Esophagus muscularis mucosa (tissue), 4 donors: Measurements from ENCODE around the gene TMEM175. TPM values are rescaled to one million over a fixed set of nuclear protein-coding genes. Genes with fewer than 3 reads are reported as not detected.

Experiments used
- DNase-seq: peaks from one replicate; pipeline ENCODE4 v3.0.0-alpha.2; 2017; ENCODE audit errors: extremely low spot score
- H3K27ac ChIP-seq, 4 donors: fragments of 200-600 bp; sonication (generic); replicated peaks in 1 of 4; 1 replicate in 3 of 4; 2 replicates in 1 of 4; pipeline ENCODE4 v1.5.1; 2016 to 2019; ENCODE audit warnings: mild to moderate bottlenecking in 1 of 4
- H3K27me3 ChIP-seq, 4 donors: fragments of 200-600 bp; sonication (generic); one replicate each; pipeline versions ENCODE4 v1.5.1 to v1.6.0; 2016 to 2019
- H3K36me3 ChIP-seq, 4 donors: fragments of 200-600 bp; sonication (generic); one replicate each; pipeline ENCODE4 v1.5.1; 2016 to 2019
- H3K4me1 ChIP-seq, 4 donors: fragments of 200-600 bp; sonication (generic); one replicate each; pipeline ENCODE4 v1.5.1; 2016 to 2019
- H3K4me3 ChIP-seq, 4 donors: fragments of 200-600 bp; sonication (generic); 1 replicate in 2 of 4; 2 replicates in 2 of 4; pipeline ENCODE4 v1.5.1; 2016 to 2019; ENCODE audit warnings: mild to moderate bottlenecking in 4 of 4, moderate library complexity in 1 of 4
- H3K9me3 ChIP-seq, 4 donors: fragments of 200-600 bp; sonication (generic); 1 replicate in 3 of 4; 2 replicates in 1 of 4; pipeline ENCODE4 v1.5.1; 2016 to 2019
- EP300 ChIP-seq: sonication (generic); formaldehyde crosslinking; IDR thresholded peaks from one replicate; pipeline ENCODE4 v1.6.1; 2017; ENCODE audit warnings: antibody characterized with exemption
- POLR2A ChIP-seq: fragments of 450-650 bp; IDR thresholded peaks from one replicate; pipeline ENCODE4 v1.6.1; 2017; ENCODE audit warnings: antibody characterized with exemption, moderate library complexity, mild to moderate bottlenecking, low read depth
- POLR2AphosphoS5 ChIP-seq, 2 donors: sonication (generic); formaldehyde crosslinking; IDR thresholded peaks; one replicate each; pipeline ENCODE4 v1.6.1; 2017; ENCODE audit warnings: antibody characterized with exemption in 2 of 2
- WGBS: methylation state at CpG from one replicate; pipeline ENCODE4 v1.1.5; 2018; 5-methylcytosine and 5-hydroxymethylcytosine counted together
- intact Hi-C: fragments of 100-400 bp; cut with DNase I; formaldehyde crosslinking; loops from one replicate; pipeline ENCODE4 v1.15.1; 2023
- total RNA-seq, 4 donors: library from RNA; depleted of rRNA; stranded (reverse); fragments of >200 nt; gene quantifications; one replicate each; pipeline versions ENCODE4 v1.1.0 to v1.2.1, GENCODE V29; 2016
- TF ChIP-seq, protein P1 (sequence below), 3 experiments: fragments of 200-600 bp in 2 of 3; fragments of 450-650 bp in 1 of 3; sonication (generic) in 2 of 3; IDR thresholded peaks; one replicate each; pipeline ENCODE4 v1.5.1; 2017 to 2019; ENCODE audit warnings: antibody characterized with exemption in 3 of 3, mild to moderate bottlenecking in 2 of 3, moderate library complexity in 1 of 3

The TMEM175 gene
- total RNA-seq, 4 donors from 2014 or later, result 17.6 to 39.5 (median 20.0) TPM

DNA sequence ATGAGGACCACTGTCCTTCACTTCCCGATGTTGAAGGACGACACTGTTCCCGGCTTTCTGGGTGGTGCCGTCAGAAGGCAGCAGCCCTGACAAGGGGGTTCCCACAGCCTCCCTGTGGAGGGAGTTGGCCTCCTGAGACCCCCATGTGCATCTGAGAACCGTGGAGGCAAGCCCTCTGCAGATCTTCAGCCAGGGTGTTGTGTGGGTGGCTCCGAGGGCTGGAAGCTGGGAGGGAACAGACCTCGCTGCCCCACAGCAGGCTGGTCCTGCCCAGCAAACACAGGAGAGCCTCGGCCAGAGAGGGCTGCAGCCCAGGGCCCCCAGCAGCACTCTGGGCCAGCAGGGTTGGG lies 24.9 kb downstream of the TMEM175 start:
- H3K27ac ChIP-seq, result no peak overlapping the region
- no peak for DNase-seq
- WGBS, result 80% methylated on average over 8 of the region's 8 CpGs

DNA sequence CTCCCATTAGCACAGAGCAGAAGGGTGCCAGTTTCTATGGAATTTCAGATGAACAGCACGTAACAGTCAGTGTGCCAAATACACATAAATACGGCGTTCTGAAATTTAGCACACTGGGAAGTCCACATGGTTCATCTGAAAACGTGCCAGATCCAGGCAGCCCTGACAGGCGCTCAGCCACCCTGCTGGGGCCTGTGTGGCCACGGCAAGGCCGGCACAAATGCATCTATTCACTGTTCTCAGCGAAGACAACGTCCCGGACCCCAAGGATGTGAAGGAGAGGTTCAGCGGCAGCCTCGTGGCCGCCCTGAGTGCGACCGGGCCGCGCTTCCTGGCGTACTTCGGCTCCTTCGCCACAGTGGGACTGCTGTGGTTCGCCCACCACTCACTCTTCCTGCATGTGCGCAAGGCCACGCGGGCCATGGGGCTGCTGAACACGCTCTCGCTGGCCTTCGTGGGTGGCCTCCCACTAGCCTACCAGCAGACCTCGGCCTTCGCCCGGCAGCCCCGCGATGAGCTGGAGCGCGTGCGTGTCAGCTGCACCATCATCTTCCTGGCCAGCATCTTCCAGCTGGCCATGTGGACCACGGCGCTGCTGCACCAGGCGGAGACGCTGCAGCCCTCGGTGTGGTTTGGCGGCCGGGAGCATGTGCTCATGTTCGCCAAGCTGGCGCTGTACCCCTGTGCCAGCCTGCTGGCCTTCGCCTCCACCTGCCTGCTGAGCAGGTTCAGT lies 25.5 kb downstream of the TMEM175 start:
- intact Hi-C loops, result no loop called here
- peaks cover 13 to 98% (median 82%) of the 10 kb centered on the region in 4 donors for H3K36me3 ChIP-seq

More for the DNA sequence above, 24.9 kb downstream of the TMEM175 start:
- H3K4me3 ChIP-seq, result no peak overlapping the region
- peaks cover 12 to 96% (median 78%) of the 10 kb centered on the region in 4 donors for H3K36me3 ChIP-seq
- TF ChIP-seq POLR2AphosphoS5 (IDR thresholded peaks at IDR 0.05), result no peak
- TF ChIP-seq, protein P1, sequence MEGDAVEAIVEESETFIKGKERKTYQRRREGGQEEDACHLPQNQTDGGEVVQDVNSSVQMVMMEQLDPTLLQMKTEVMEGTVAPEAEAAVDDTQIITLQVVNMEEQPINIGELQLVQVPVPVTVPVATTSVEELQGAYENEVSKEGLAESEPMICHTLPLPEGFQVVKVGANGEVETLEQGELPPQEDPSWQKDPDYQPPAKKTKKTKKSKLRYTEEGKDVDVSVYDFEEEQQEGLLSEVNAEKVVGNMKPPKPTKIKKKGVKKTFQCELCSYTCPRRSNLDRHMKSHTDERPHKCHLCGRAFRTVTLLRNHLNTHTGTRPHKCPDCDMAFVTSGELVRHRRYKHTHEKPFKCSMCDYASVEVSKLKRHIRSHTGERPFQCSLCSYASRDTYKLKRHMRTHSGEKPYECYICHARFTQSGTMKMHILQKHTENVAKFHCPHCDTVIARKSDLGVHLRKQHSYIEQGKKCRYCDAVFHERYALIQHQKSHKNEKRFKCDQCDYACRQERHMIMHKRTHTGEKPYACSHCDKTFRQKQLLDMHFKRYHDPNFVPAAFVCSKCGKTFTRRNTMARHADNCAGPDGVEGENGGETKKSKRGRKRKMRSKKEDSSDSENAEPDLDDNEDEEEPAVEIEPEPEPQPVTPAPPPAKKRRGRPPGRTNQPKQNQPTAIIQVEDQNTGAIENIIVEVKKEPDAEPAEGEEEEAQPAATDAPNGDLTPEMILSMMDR (IDR thresholded peaks at IDR 0.05), result no peak
- TF ChIP-seq POLR2A, result no peak
- no peak for TF ChIP-seq EP300
- no peaks in the 10 kb centered on the region for H3K9me3 ChIP-seq
- intact Hi-C loops, result no loop called here
- H3K4me1 ChIP-seq, result no peaks in the 10 kb centered on the region
- no peaks in the 10 kb centered on the region for H3K27me3 ChIP-seq

DNA sequence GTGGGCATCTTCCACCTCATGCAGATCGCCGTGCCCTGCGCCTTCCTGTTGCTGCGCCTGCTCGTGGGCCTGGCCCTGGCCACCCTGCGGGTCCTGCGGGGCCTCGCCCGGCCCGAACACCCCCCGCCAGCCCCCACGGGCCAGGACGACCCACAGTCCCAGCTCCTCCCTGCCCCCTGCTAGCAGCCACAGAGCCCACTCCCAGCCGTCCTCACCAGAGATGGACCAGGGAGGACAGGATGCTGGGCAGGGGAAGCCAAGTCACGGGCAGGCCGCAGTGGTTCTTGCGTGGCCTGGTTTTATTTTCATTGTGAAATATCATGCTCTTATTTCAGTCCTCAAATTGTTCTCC lies 26.0 kb downstream of the TMEM175 start:
- intact Hi-C loops, result no loop called here
- peaks cover 13 to 98% (median 80%) of the 10 kb centered on the region in 4 donors for H3K36me3 ChIP-seq

More for the DNA sequence above, 25.5 kb downstream of the TMEM175 start:
- Histone ChIP-seq H3K4me1 (no peaks in the 10 kb centered on the region), H3K27me3 (no peaks in the 10 kb centered on the region), H3K9me3 (no peaks in the 10 kb centered on the region), H3K27ac (no peak overlapping the region), H3K4me3 (no peak overlapping the region)
- TF ChIP-seq, protein P1 (IDR thresholded peaks at IDR 0.05), result no peak
- TF ChIP-seq POLR2AphosphoS5 (IDR thresholded peaks at IDR 0.05) (no peak), POLR2A (no peak), EP300 (no peak)
- no peak for DNase-seq
- 91% methylated on average over 43 of the region's 45 CpGs for WGBS

DNA sequence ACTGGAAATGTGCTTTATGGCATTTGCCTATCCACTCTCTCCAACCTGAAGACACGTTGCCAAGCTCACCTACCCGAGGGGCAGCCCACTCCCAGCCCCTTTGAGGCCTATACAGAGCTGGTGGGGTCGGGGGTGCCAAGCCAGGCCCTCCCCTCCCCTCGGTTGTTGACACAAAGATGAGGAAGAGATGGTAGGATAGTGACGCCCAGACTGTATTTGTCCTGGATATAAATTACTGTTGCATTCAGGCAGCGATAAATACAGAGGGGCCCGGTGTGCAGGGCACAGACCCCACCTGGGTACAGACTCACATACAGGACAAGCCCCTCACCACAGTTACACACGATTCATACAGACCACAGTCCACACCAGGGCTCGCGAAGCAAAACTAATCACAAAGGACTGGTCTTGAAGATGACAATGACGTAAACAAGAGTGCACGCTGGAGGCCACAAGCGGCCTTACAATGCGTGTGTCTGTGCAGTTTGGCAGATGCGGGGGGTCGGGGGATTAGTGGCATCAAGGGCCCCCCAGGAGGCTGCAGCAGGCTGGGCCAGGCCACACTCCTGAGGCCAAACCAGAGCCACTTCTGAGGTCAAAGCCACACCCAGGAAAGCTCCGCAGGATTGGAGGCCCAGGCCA lies 26.6 kb downstream of the TMEM175 start:
- intact Hi-C loops, result no loop called here
- TF ChIP-seq POLR2A (no peak), POLR2AphosphoS5 (IDR thresholded peaks at IDR 0.05) (no peak), EP300 (no peak)
- TF ChIP-seq, protein P1 (IDR thresholded peaks at IDR 0.05), result no peak
- no peak overlapping the region for H3K4me3 ChIP-seq
- H3K9me3 ChIP-seq, result no peaks in the 10 kb centered on the region
- H3K27ac ChIP-seq, result no peak overlapping the region
- H3K4me1 ChIP-seq, result no peaks in the 10 kb centered on the region
- no peaks in the 10 kb centered on the region for H3K27me3 ChIP-seq
- 83% methylated on average over 16 of the region's 17 CpGs for WGBS
- H3K36me3 ChIP-seq, result peaks cover 13 to 97% (median 77%) of the 10 kb centered on the region in 4 donors
- DNase-seq, result no peak

More for the DNA sequence above, 26.0 kb downstream of the TMEM175 start:
- no peak for DNase-seq
- H3K27ac ChIP-seq, result no peak overlapping the region
- WGBS, result 92% methylated on average over 5 of the region's 17 CpGs
- H3K4me3 ChIP-seq, result no peak overlapping the region
- H3K9me3 ChIP-seq, result no peaks in the 10 kb centered on the region
- no peaks in the 10 kb centered on the region for H3K27me3 ChIP-seq
- H3K4me1 ChIP-seq, result no peaks in the 10 kb centered on the region
- TF ChIP-seq POLR2AphosphoS5 (IDR thresholded peaks at IDR 0.05), result no peak
- TF ChIP-seq, protein P1 (IDR thresholded peaks at IDR 0.05), result no peak
- TF ChIP-seq POLR2A, result no peak
- no peak for TF ChIP-seq EP300
